Spleen (tissue), 3 donors: Measurements from ENCODE around the gene SMOC1.

Experiments used
- POLR2A ChIP-seq, 3 donors: fragments of 450-650 bp; IDR thresholded peaks; one replicate each; pipeline ENCODE4 v1.5.1; 2017; ENCODE audit warnings: antibody characterized with exemption in 3 of 3, mild to moderate bottlenecking in 1 of 3
- POLR2AphosphoS5 ChIP-seq, 3 donors: sonication (generic); formaldehyde crosslinking; IDR thresholded peaks; one replicate each; pipeline ENCODE4 v1.5.1; 2017; ENCODE audit warnings: antibody characterized with exemption in 3 of 3

DNA sequence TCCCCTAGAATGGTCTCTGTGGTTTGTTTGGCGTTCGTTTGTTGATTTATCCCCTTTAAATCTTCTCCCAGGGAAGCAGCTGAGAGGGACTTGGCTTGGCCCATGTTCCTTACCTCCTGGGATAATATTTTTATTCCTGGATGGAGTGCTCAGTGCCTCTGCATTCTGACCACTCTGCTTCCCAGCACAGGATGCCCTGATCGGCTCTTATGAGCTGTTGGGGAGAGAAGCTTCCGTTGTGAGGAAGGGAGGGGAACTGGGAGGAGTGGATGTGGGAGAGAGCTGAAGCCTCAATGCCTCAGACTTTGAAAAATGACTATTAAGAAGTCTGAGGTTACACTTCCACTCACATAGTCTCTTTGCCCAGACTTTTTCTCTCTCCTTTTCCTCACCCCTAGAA is 114.8 kb downstream of the SMOC1 start:
- TF ChIP-seq POLR2AphosphoS5 (IDR thresholded peaks at IDR 0.05) (no peak), POLR2A (IDR thresholded peaks at IDR 0.05) (no peak)
